T-helper 1 cell treated with Interleukin-12 subunit alpha and Interleukin-12 subunit beta and Interleukin-4 antibody, amounts not matched to agents 30 μg/mL and 1 μg/mL, for 36 hours (primary cell): ENCODE results near the gene MYL5.

Source experiments
- H3K27ac Mint-ChIP-seq: one replicate; pipeline ENCODE4 v1.8.0; 2021; ENCODE audit warnings: mild to moderate bottlenecking, mixed read lengths
- H3K27me3 Mint-ChIP-seq: one replicate; pipeline ENCODE4 v1.8.0; 2021; ENCODE audit warnings: low read depth, mixed read lengths
- H3K36me3 Mint-ChIP-seq: one replicate; pipeline ENCODE4 v1.8.0; 2021; ENCODE audit warnings: low read depth, mixed read lengths
- H3K4me1 Mint-ChIP-seq: one replicate; pipeline ENCODE4 v1.8.0; 2021; ENCODE audit warnings: low read depth, mixed read lengths
- H3K4me3 Mint-ChIP-seq: one replicate; pipeline ENCODE4 v1.8.0; 2021; ENCODE audit warnings: mild to moderate bottlenecking, moderate library complexity, mixed read lengths
- H3K9me3 Mint-ChIP-seq: one replicate; pipeline ENCODE4 v1.8.0; 2021; ENCODE audit warnings: mixed read lengths

MYL5 gene

DNA sequence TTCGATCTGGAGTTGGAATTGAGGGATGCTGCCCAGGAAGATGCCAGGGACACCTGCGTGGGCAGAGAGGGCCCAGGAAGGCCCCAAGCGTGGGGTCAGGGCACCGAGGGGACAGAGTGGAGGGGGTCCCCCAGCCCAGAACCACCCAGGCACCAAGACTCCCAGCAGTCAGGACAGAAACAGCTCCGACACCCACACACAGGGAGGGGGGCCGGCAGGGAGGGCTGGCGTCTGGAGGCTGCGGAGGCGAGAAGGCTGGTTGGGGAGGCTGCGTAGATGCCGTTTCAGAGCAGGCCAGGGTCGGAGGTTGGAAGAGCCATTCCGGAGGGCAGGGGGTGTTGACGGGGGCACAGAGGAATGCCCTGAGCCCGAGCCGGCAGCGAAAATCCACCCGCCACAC lies 23.9 kb upstream of the MYL5 start:
- Mint-ChIP-seq H3K27ac (no peak overlapping the region), H3K4me1 (peaks cover 2% of the 10 kb centered on the region), H3K27me3 (peaks cover 5% of the 10 kb centered on the region), H3K36me3 (no peaks in the 10 kb centered on the region), H3K9me3 (peaks cover 8% of the 10 kb centered on the region), H3K4me3 (no peak overlapping the region)

DNA sequence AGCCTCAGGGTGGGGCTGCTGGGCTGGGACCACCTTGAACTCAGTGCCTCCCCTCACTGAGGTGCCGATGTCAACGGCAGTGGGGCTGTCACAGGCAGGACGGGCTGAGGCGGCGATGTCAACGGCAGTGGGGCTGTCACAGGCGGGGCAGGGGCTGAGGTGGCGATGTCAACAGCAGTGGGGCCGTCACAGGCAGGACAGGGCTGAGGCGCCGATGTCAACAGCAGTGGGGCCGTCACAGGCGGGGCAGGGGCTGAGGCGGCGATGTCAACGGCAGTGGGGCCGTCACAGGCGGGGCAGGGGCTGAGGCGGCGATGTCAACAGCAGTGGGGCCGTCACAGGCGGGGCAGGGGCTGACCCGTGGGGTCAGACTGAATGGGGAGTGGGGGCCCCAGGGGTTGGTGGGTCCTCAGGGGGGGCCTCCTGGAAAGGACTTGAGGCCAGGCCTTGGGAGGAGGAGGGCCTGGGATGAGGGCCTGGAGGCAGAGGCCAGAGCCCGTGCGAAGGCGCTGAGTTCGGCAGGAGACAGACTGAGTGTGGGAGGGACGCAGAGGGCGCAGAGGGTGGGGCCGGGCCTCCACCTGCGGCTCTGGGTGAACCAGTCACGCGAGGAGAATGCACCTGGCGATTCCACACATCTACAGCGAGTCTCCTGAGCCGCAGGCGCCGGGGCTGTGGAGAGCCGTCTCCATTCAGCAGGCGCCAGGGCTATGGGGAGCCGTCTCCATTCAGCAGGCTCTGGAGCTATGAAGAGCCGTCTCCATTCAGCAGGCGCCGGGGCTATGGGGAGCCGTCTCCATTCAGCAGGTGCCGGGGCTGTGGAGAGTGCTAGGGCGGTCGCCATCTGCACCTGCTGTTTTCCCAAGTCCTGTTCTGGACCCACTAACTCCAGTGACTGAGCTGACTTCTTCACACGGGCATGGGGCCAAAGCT lies 23.1 kb upstream of the MYL5 start:
- Mint-ChIP-seq H3K9me3 (peaks cover 1% of the 10 kb centered on the region), H3K36me3 (no peaks in the 10 kb centered on the region), H3K4me3 (no peak overlapping the region), H3K4me1 (peaks cover 1% of the 10 kb centered on the region), H3K27me3 (peaks cover 4% of the 10 kb centered on the region), H3K27ac (no peak overlapping the region)

- Mint-ChIP-seq H3K36me3 (no peaks in the 10 kb centered on the region), H3K27ac (no peak overlapping the region), H3K4me3 (no peak overlapping the region), H3K4me1 (no peaks in the 10 kb centered on the region), H3K27me3 (no peaks in the 10 kb centered on the region), H3K9me3 (no peaks in the 10 kb centered on the region)
Measured at GRCh38 chr4:651884-652642, 22.3 kb upstream of the MYL5 start.

GRCh38 chr4:653080-653821 lies 21.1 kb upstream of the MYL5 start:
- Mint-ChIP-seq H3K9me3 (no peaks in the 10 kb centered on the region), H3K36me3 (no peaks in the 10 kb centered on the region), H3K27ac (no peak overlapping the region), H3K4me3 (no peak overlapping the region), H3K27me3 (no peaks in the 10 kb centered on the region), H3K4me1 (no peaks in the 10 kb centered on the region)

- Mint-ChIP-seq H3K4me1 (no peaks in the 10 kb centered on the region), H3K36me3 (no peaks in the 10 kb centered on the region), H3K9me3 (no peaks in the 10 kb centered on the region), H3K4me3 (no peak overlapping the region), H3K27me3 (no peaks in the 10 kb centered on the region), H3K27ac (no peak overlapping the region)
Measured at GRCh38 chr4:653831-654502, 20.4 kb upstream of the MYL5 start.

- Mint-ChIP-seq H3K4me3 (no peak overlapping the region), H3K4me1 (no peaks in the 10 kb centered on the region), H3K36me3 (no peaks in the 10 kb centered on the region), H3K27me3 (no peaks in the 10 kb centered on the region), H3K27ac (no peak overlapping the region), H3K9me3 (no peaks in the 10 kb centered on the region)
Measured at GRCh38 chr4:654503-654845, 19.9 kb upstream of the MYL5 start.

DNA sequence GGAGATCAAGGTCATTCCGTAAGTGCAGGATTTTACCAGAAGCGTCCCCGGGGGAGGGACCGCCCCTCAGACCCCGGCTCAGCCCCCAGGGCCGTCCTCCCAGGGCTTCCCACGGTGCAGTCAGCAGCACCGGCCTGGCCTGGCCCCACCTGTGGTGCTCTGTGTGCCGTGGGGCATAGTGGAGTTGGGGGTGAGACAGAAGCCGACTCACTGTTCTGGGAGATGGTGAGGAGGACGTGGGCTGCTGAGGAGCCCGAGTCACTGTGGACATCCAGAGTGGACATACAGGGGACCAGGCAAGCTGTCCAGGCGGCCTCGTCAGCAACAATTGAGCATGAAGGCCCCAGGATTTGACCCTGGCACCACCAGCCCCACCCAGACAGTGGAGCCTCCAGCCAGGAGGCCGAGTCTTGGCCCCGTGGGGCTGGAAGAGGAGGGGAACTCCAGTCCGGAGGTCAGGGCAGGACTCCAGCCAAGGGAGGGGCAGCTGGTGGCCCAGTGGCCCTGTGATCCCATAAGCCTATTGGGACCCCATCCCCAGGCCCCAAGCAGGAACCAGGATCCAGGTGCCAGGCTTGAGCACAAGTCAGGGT lies 19.4 kb upstream of the MYL5 start:
- H3K27ac Mint-ChIP-seq, result no peak overlapping the region
- no peak overlapping the region for H3K4me3 Mint-ChIP-seq
- H3K36me3 Mint-ChIP-seq, result no peaks in the 10 kb centered on the region
- no peaks in the 10 kb centered on the region for H3K4me1 Mint-ChIP-seq
- H3K27me3 Mint-ChIP-seq, result no peaks in the 10 kb centered on the region
- peaks cover 2% of the 10 kb centered on the region for H3K9me3 Mint-ChIP-seq

DNA sequence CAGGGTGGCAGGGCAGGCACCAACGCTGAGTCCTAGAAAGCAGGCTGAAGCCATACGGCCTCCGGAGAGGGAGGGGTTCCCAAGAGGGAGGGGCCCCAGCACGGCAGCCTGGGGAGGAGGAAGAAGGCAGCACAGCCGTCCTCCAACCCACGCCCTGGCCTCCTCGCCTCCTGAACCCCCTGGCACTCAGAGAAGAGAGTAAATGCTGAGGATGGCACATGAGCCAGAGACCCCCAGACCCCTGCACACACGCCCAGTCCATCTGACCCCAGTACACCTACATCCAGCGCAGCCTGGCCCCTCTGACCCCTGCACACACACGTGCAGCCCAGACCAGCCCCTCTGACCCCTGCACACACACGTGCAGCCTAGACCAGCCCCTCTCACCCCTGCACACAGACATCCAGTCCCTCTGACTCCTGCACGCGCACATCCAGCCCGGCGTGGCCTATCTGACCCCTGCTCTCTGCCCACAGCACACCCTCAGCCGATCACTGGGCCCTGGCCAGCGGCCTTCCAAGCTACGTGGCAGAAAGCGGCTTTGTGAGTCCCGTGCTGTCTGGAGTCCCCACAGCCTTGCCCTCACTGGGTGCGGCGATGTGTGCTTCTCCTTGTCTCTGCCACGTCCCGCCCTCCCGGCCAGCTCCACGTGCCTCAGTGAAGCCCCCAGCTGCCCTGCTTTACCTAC lies 18.7 kb upstream of the MYL5 start:
- peaks cover 5% of the 10 kb centered on the region for H3K9me3 Mint-ChIP-seq
- H3K27me3 Mint-ChIP-seq, result no peaks in the 10 kb centered on the region
- peaks cover 2% of the 10 kb centered on the region for H3K4me1 Mint-ChIP-seq
- no peak overlapping the region for H3K4me3 Mint-ChIP-seq
- no peak overlapping the region for H3K27ac Mint-ChIP-seq
- peaks cover 2% of the 10 kb centered on the region for H3K36me3 Mint-ChIP-seq

- Mint-ChIP-seq H3K9me3 (peaks cover 10% of the 10 kb centered on the region), H3K27me3 (no peaks in the 10 kb centered on the region), H3K27ac (no peak overlapping the region), H3K4me1 (peaks cover 2% of the 10 kb centered on the region), H3K36me3 (peaks cover 6% of the 10 kb centered on the region), H3K4me3 (no peak overlapping the region)
Measured at GRCh38 chr4:656436-657337, 17.7 kb upstream of the MYL5 start.

GRCh38 chr4:657338-657833 lies 17.0 kb upstream of the MYL5 start:
- no peak overlapping the region for H3K4me3 Mint-ChIP-seq
- peaks cover 2% of the 10 kb centered on the region for H3K4me1 Mint-ChIP-seq
- H3K27me3 Mint-ChIP-seq, result no peaks in the 10 kb centered on the region
- peaks cover 6% of the 10 kb centered on the region for H3K36me3 Mint-ChIP-seq
- H3K27ac Mint-ChIP-seq, result no peak overlapping the region
- H3K9me3 Mint-ChIP-seq, result peaks cover 10% of the 10 kb centered on the region

DNA sequence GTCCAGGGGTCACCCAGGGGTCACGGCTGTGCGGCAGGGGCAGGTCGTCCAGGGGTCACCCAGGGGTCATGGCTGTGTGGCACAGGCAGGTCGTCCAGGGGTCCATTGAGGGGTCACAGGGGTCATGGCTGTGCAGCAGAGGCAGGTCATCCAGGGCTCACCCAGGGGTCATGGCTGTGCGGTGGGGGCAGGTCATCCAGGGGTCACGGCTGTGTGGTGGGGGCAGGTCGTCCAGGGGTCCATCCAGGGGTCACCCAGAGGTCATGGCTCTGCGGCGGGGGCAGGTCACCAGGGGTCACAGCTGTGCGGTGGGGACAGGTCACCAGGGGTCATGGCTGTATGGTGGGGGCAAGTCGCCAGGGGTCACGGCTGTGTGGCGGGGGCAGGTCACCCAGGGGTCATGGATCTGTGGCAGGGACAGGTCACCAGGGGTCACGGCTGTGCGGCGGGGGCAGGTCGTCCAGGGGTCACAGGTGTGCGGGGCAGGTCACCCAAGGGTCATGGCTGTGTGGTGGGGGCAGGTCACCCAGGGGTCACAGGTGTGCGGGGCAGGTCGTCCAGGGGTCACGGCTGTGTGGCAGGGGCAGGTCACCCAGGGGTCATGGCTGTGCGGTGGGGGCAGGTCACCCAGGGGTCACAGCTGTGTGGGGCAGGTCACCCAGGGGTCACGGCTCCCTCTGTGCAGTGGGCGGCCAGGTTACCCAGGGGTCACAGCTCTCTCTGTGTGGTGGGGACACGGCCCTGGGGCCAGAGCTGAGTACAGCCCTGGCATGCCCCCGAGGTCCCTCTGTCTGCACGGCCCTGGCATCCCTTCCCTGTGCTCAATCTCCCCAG lies 16.3 kb upstream of the MYL5 start:
- Mint-ChIP-seq H3K4me1 (peaks cover 2% of the 10 kb centered on the region), H3K27ac (no peak overlapping the region), H3K9me3 (peaks cover 10% of the 10 kb centered on the region), H3K4me3 (no peak overlapping the region), H3K27me3 (no peaks in the 10 kb centered on the region), H3K36me3 (peaks cover 6% of the 10 kb centered on the region)
